SU-DHL-6 (cell line): Measurements from ENCODE around the gene SCLY.

Experiments used
- EZH2phosphoT487 ChIP-seq: fragments of 200-600 bp; sonication (generic), shearing (Covaris generic); conservative IDR thresholded peaks from 2 replicates; pipeline ENCODE4 v1.6.1; 2018; ENCODE audit warnings: mild to moderate bottlenecking, antibody characterized with exemption, low read length, moderate library complexity, mixed read lengths
- TF ChIP-seq, protein P1 (sequence below): fragments of 200-600 bp; sonication (generic); IDR thresholded peaks from one replicate; pipeline ENCODE4 v1.5.1; 2017; ENCODE audit warnings: antibody characterized with exemption, mild to moderate bottlenecking, low read length, moderate library complexity; ENCODE audit not compliant: insufficient read depth, poor library complexity, severe bottlenecking

DNA sequence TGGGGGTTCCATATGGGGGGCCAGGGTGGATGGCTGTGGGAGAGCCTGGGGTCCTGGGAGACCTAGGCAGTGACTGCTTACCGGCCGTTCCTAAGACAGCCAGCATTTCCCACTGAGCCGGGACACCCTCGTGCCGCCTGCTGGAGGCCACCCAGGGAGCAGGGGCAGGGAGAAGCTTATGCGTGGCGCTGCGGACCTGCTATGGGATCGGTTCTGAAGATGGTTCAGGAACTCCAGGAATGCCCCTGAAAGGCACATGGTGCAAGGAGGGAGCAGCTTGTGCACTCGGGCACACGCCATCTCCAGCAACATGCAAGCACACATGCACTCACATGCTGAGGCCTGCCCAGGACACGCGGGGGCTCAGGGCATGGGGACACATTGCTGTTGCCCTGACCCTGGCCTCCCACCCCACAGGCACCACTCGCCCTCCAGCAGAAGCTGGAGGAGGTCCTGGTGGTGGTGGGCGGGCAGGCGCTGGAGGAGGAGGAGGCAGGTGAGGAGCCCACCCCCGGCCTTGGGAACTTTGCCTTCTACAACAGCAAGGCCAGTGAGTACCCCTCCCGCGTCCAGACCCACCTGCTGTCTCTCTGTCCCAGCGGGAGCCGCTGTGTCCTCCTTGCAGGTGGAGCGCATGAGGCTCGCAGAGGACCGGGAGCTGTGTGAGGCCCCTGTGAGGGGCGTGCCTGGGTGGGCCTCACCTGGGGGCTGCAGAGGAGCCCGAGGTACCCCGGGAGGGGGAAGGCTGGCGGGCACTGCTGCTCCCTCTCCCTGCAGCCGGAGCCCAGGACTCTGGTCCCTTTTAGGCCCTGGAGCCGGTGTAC is 81.8 kb downstream of the SCLY start:
- TF ChIP-seq, protein P1, sequence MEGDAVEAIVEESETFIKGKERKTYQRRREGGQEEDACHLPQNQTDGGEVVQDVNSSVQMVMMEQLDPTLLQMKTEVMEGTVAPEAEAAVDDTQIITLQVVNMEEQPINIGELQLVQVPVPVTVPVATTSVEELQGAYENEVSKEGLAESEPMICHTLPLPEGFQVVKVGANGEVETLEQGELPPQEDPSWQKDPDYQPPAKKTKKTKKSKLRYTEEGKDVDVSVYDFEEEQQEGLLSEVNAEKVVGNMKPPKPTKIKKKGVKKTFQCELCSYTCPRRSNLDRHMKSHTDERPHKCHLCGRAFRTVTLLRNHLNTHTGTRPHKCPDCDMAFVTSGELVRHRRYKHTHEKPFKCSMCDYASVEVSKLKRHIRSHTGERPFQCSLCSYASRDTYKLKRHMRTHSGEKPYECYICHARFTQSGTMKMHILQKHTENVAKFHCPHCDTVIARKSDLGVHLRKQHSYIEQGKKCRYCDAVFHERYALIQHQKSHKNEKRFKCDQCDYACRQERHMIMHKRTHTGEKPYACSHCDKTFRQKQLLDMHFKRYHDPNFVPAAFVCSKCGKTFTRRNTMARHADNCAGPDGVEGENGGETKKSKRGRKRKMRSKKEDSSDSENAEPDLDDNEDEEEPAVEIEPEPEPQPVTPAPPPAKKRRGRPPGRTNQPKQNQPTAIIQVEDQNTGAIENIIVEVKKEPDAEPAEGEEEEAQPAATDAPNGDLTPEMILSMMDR: no peak
- no peak for TF ChIP-seq EZH2phosphoT487
